MM.1S (cell line): ENCODE results near the gene MMAB.

Experiments used
- EZH2 ChIP-seq: fragments of 300-600 bp; sonication (generic); optimal IDR thresholded peaks from 2 replicates; pipeline ENCODE3; 2017; ENCODE audit warnings: low read depth, mild to moderate bottlenecking, antibody characterized with exemption, low read length, mixed read lengths
- EZH2phosphoT487 ChIP-seq: fragments of 300-600 bp; sonication (generic); IDR thresholded peaks from 2 replicates; pipeline ENCODE4 v1.6.1; 2018; ENCODE audit warnings: antibody characterized with exemption, low read length
- TF ChIP-seq, protein P1 (sequence below): fragments of 300-600 bp; sonication (generic); IDR thresholded peaks from 2 replicates; pipeline ENCODE4 v1.5.1; 2016; ENCODE audit warnings: antibody characterized with exemption, low read length, mixed read lengths

DNA sequence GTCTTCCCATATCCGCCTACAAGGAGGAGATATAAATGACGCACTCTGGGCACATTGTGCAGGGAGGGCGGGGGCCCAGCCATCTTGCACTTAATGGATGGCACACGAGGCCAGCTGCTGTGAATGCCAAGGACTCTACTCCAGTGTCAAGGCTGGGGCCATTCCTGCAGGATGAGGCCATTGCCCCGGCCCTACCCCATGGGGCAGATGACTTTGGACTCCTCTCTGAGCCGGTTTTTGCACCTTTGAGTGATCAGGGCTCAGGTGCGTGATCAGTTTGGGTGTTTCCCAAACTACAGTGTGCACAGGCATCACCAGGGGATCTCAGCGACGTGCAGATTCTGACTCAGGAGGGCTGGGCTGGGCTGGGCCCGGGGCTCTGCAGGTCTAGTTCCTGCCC, 16.1 kb downstream of the MMAB start:
- TF ChIP-seq, protein P1, sequence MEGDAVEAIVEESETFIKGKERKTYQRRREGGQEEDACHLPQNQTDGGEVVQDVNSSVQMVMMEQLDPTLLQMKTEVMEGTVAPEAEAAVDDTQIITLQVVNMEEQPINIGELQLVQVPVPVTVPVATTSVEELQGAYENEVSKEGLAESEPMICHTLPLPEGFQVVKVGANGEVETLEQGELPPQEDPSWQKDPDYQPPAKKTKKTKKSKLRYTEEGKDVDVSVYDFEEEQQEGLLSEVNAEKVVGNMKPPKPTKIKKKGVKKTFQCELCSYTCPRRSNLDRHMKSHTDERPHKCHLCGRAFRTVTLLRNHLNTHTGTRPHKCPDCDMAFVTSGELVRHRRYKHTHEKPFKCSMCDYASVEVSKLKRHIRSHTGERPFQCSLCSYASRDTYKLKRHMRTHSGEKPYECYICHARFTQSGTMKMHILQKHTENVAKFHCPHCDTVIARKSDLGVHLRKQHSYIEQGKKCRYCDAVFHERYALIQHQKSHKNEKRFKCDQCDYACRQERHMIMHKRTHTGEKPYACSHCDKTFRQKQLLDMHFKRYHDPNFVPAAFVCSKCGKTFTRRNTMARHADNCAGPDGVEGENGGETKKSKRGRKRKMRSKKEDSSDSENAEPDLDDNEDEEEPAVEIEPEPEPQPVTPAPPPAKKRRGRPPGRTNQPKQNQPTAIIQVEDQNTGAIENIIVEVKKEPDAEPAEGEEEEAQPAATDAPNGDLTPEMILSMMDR: no peak
- TF ChIP-seq EZH2phosphoT487: no peak
- TF ChIP-seq EZH2: no peak
